Fibroblast of skin of right biceps (primary cell): ENCODE measurements around the gene LGALS9.
"Not testable (repeated sequence)": the region's sequence is repeated elsewhere in the genome, so short reads cannot be mapped to it uniquely, and the experiment has no call there.

Experiments
- DNase-seq: peaks from one replicate; pipeline ENCODE4 v3.0.0-alpha.2; 2013

LGALS9 gene

GRCh38 chr17:27655525-27656111 is 24.6 kb downstream of the LGALS9 start:
- DNase-seq: not testable (repeated sequence)

- not testable (repeated sequence) for DNase-seq
Observed at GRCh38 chr17:27656620-27657019, 25.6 kb downstream of the LGALS9 start.

DNA sequence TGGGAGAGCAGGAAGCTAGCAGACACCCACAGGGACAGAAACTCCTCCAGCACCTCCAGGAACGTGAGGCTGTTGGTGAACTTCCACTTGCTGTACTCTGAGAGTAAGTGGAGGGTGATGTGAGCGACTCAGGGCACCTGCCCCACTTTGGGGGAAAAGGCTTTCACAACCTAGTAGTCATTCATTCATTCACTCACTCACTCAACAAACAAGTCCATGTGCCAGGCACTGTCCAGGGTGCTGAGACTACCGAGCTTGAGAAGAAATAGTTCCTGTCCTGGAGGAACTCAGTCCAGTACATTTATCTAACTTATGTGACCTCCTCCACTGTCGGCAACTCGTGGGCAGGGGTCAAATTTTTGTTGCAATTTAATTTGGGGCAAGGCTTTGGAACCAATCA is 26.6 kb downstream of the LGALS9 start:
- DNase-seq: peak; percentile 14

DNA sequence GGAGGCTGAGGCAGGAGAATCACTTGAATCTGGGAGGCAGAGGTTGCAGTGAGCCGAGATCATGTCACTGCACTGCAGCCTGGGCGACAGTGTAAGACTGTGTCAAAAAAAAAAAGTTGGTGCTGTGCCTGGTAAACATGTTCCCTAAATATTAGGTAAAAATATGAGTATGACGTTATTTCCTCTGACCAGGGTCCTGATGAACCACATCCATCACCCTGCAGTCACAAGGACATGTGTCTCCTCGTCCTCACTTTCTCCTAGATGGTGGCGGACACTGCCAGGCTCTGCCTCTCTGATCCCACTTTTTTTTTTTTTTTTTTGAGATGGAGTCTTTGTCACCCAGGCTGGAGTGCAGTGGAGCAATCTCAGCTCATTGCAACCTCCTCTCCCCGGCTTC is 28.7 kb downstream of the LGALS9 start:
- no peak for DNase-seq

GRCh38 chr17:27660436-27660835 is 29.4 kb downstream of the LGALS9 start:
- DNase-seq: no peak

DNA sequence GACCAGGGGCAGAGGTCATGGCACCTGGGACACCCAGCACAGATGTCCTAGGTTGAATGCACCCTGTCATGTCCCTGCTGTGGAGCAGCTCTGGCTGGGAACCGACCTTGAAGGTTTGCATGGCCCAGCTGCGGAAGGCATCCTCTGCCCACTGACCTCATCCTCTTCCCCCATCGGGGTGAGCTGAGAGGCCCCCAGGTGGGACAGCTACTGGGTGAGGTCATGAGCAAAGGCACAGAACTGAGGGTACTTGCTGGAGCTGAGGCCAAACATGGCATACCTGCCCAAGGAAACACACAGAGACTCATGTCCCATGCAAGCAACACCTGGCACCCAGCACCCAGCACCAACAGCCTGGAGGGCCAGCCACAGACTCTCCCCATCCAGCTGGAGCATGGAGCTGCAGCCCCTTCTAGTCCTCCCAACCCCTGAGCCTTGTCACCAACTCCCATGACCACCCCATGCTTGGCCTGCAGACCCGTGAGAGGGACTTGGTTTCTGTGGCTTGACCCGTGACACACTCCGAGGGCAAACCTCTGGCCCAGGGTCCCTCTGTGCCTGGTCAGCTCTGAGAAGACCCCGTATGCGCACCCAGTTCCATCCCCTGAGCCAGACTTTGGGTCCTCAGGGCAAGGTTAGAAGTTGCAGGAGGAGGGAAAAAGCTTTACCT is 33.1 kb downstream of the LGALS9 start:
- no peak for DNase-seq

GRCh38 chr17:27664606-27664965 is 33.6 kb downstream of the LGALS9 start:
- DNase-seq: no peak

GRCh38 chr17:27665549-27665948 is 34.6 kb downstream of the LGALS9 start:
- DNase-seq: no peak

DNA sequence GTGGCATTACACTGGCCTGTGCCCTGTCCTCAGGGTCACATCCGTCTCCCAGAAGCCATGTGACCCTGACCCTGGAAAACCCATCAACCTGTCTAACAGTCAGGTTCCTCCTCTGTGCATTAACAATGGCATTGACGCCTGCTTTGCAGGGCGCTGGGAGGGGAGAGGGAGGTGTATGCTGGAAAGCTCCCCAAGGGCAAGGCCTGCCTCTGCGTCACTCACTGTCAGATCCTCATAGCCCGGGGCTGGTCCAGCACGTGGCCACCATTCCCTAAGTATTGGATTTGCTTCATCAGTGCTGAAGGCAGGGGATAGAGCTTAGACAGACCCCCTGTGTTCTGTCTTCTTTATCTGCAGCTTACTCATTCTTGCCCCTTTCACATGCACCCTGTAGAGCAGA is 35.3 kb downstream of the LGALS9 start:
- DNase-seq: not testable (repeated sequence)

DNA sequence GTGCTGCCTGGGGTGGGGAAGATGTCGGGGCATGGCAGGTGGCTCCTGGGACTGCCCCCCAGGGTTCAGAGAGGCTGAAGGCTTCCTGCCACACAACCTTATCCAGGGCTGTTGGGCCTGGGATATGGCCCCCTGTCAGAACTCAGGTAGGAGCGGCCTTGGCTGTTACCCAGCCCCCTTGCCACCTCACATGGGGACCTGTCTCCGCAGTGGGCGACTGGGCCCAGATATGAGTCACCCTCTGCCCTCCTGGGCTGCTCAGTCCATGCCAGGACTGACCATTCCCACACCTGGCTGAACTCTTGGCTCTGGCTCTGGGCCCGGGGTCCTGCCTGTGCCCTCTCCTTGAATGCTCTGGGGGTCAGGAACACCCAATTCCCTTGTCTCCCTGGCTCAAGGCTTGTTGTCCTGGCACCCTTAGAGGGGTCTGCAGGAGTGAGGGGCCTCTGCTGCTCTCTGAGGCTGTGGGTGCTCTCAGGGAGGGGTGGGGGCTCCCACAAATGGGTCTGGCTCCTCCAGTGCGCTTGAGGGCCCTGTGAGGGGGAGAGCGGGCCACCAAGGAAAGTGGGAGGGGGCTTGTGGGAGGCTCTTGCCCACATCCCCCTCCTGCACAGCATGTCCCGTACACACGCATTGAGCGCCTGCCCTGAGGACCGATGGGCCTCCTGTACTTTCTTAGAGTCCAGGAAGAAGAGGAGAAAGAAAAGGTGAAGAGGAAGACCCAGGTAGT is 36.0 kb downstream of the LGALS9 start:
- DNase-seq: no peak

GRCh38 chr17:27667656-27668487 is 36.9 kb downstream of the LGALS9 start:
- no peak for DNase-seq

- no peak for DNase-seq
Observed at GRCh38 chr17:27668488-27668823, 37.5 kb downstream of the LGALS9 start.

DNA sequence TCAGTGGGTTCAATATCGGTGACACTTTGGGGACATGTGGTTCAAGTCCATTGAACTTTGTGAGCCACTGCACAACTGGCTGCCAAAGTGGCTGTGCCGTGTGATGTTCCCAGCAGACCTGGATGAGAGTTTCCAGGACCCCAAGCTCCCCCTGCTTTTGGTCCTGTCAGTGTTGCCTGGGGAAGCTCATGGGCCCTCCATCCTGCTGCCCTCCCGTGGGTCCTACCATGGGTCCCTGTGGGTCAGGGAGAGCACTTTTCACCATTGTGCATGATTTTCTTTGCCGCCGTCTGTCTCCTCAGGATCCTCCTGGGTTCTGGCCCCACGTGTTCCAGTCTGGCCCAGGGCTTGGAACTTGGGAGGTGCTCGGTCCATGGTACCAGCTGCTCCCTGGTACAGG is 38.1 kb downstream of the LGALS9 start:
- DNase-seq: no peak

DNA sequence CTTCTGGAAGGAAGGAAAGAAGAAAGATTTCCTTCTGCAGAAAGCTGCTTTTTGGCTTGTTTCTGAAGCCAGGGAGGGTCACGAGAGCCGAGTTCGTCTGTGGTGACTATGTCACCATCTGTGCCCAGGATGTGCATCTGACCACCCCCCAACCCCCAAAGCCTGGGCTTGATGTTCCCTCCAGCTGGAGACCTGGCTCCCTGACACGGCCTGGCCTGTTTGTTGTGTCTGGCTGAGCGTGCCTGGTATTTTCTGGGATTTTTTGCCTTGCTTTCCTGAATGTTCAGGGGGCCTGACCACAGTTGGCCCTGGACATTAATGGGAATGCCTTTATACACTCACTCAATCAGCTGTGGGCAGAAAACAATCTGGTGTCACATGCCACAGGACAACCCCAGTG is 38.9 kb downstream of the LGALS9 start:
- no peak for DNase-seq

DNA sequence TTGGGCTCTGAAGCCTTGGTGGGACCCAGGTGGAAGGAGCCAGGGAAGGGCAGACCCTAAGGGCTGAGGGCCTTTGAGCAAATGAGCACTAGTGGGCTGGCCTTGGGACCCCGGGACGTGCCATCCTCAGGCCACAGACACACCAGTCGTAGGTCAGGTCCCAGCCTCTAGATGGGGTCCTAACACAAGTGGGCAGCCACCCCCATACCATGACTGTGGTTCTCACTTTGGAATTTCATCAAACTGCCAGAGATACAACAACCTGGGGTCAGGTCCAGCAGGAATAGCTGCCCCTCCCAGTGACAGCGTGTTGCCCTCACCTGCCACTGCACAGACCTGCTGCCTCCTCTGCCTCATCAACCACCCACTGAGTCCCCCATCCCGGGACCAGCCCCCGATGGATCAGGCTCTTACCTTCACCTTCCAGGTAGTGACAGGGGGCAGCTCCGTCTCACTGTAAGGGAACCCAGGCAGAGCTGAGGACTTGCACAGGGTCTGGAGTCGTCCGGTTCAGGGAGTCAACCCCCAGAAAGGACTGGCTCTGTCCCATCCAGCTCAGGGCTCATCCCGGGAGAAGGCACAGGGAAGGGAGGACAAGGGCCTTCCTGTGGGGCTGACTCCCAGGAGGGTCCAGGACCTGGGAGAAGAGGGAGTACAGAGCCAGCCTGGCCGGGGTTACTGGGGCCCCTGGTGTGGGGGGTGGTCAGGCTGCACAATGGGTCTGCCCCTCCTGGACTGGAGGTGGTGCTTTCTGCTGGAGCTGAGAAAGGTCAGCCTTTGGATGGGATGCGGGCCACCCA is 40.0 kb downstream of the LGALS9 start:
- no peak for DNase-seq

DNA sequence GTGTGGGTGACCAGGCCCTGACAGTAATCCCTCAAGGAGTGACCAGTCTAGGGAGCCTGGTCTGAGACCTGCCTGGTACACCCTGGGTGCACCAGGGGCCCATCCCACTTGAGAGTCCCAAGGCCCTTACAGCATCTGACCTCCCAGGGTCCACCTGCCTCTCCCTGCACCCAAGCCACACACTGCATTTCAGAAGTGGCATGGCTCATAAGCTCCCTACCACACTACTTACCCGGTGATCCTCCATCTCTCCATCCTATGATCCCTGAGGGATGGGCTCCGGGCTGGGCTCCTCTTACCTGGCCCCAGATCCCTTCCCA is 40.6 kb downstream of the LGALS9 start:
- no peak for DNase-seq

DNA sequence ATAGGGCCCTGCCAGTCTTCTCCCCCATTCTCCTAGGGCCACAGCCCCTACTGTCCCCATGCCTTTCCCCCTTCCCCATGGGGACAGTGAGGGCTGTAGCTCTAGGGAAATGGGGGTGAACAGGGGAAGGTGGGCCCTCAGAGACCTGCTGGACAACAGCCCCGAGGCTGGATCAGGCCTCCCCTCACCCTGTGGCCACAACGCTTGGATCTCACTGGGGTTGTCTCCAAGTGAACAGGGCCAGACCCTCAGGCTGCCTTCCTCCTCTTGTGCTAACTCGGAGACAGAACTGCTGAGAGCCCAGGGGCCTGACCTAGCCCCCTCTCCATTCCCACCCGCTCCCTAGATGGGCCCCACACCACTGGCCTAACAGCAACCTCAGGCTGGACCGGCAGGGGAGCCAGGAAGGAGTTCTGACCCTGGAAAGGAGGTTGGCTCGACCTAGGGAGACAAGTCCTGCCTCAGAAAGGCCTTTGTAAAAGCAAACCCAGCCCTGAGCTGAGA is 41.0 kb downstream of the LGALS9 start:
- DNase-seq: not testable (repeated sequence)

- DNase-seq: no peak
Observed at GRCh38 chr17:27674335-27674734, 43.3 kb downstream of the LGALS9 start.

- DNase-seq: no peak
Observed at GRCh38 chr17:27677191-27677590, 46.2 kb downstream of the LGALS9 start.

GRCh38 chr17:27686322-27686721 is 55.3 kb downstream of the LGALS9 start:
- not testable (repeated sequence) for DNase-seq

GRCh38 chr17:27690882-27691281 is 59.9 kb downstream of the LGALS9 start:
- DNase-seq: no peak

- DNase-seq: not testable (repeated sequence)
Observed at GRCh38 chr17:27695254-27695814, 64.3 kb downstream of the LGALS9 start.
